Measurements from ENCODE around the gene UBAP1. TPM values are rescaled to one million over a fixed set of nuclear protein-coding genes. Genes with fewer than 3 reads are reported as not detected.
"Not testable (repeated sequence)": the region's sequence is repeated elsewhere in the genome, so short reads cannot be mapped to it uniquely, and the experiment has no call there.

Gene UBAP1
- total RNA-seq, 4 donors from 2014 or later = 13.5 to 37.8 (median 31.7) TPM

GRCh38 chr9:34262971-34263370, 84.1 kb downstream of the UBAP1 start:
- Histone ChIP-seq H3K9me3 (no peaks in the 10 kb centered on the region), H3K36me3 (no peaks in the 10 kb centered on the region), H3K4me1 (no peaks in the 10 kb centered on the region), H3K27ac (no peak overlapping the region), H3K27me3 (no peaks in the 10 kb centered on the region), H3K4me3 (no peak overlapping the region)
- no peak for TF ChIP-seq EP300 (IDR thresholded peaks at IDR 0.05; ENCODE audit: low read depth)
- TF ChIP-seq POLR2AphosphoS5 (IDR thresholded peaks at IDR 0.05) = no peak
- TF ChIP-seq CTCF (IDR thresholded peaks at IDR 0.05) = no peak
- TF ChIP-seq POLR2A (IDR thresholded peaks at IDR 0.05) = no peak
- DNase-seq = no peak
- in situ Hi-C loops (cut with MboI; ENCODE audit: low pct_ligation_motif_present in 1 of 4, low pct_unique_long_range_greater_than_20kb in 1 of 4, low sequenced_read_pairs in 3 of 4) (no loop called here), intact Hi-C loops (cut with DNase I; ENCODE audit: low total_unique reads) (no loop called here)
- WGBS, 2 donors (ENCODE audit: low coverage in 1 of 2) = 90 to 97% methylated on average over 3 of the region's 3 CpGs

GRCh38 chr9:34267660-34268059, 88.8 kb downstream of the UBAP1 start:
- Histone ChIP-seq H3K27ac (no peak overlapping the region), H3K27me3 (no peaks in the 10 kb centered on the region), H3K4me1 (peaks cover 0 to 3% (median 0%) of the 10 kb centered on the region in 4 donors), H3K9me3 (no peaks in the 10 kb centered on the region), H3K4me3 (no peak overlapping the region), H3K36me3 (no peaks in the 10 kb centered on the region)
- intact Hi-C loops (cut with DNase I; ENCODE audit: low total_unique reads) = no loop called here
- 54% methylated on average over 1 of the region's 1 CpG; no CpG with 5 or more reads in 1 of the 2 donors for WGBS, 2 donors (ENCODE audit: low coverage in 1 of 2)
- in situ Hi-C loops (cut with MboI; ENCODE audit: low pct_ligation_motif_present in 1 of 4, low pct_unique_long_range_greater_than_20kb in 1 of 4, low sequenced_read_pairs in 3 of 4) = no loop called here
- no peak for DNase-seq
- TF ChIP-seq POLR2AphosphoS5 (IDR thresholded peaks at IDR 0.05) (no peak), POLR2A (IDR thresholded peaks at IDR 0.05) (no peak), CTCF (IDR thresholded peaks at IDR 0.05) (no peak)

- Histone ChIP-seq H3K36me3 (no peaks in the 10 kb centered on the region), H3K27me3 (no peaks in the 10 kb centered on the region), H3K9me3 (no peaks in the 10 kb centered on the region), H3K27ac (no peak overlapping the region), H3K4me1 (peaks cover 0 to 5% (median 0%) of the 10 kb centered on the region in 4 donors), H3K4me3 (no peak overlapping the region)
- DNase-seq = no peak
- WGBS, 2 donors (ENCODE audit: low coverage in 1 of 2) = 59 to 79% methylated on average over 3 to 5 of the region's 5 CpGs
- intact Hi-C loops (cut with DNase I; ENCODE audit: low total_unique reads) = no loop called here
- no peak for TF ChIP-seq EP300 (IDR thresholded peaks at IDR 0.05; ENCODE audit: low read depth)
- no peak for TF ChIP-seq POLR2A (IDR thresholded peaks at IDR 0.05)
- no peak for TF ChIP-seq POLR2AphosphoS5 (IDR thresholded peaks at IDR 0.05)
- no peak for TF ChIP-seq CTCF (IDR thresholded peaks at IDR 0.05)
- in situ Hi-C loops (cut with MboI; ENCODE audit: low pct_ligation_motif_present in 1 of 4, low pct_unique_long_range_greater_than_20kb in 1 of 4, low sequenced_read_pairs in 3 of 4) = no loop called here
Measured at GRCh38 chr9:34271265-34272006, 92.6 kb downstream of the UBAP1 start.

GRCh38 chr9:34272101-34272541, 93.3 kb downstream of the UBAP1 start:
- Histone ChIP-seq H3K9me3 (no peaks in the 10 kb centered on the region), H3K27ac (no peak overlapping the region), H3K36me3 (no peaks in the 10 kb centered on the region), H3K4me3 (no peak overlapping the region), H3K4me1 (peaks cover 0 to 5% (median 0%) of the 10 kb centered on the region in 4 donors), H3K27me3 (no peaks in the 10 kb centered on the region)
- no peak for TF ChIP-seq POLR2A (IDR thresholded peaks at IDR 0.05)
- no peak for TF ChIP-seq POLR2AphosphoS5 (IDR thresholded peaks at IDR 0.05)
- no peak for TF ChIP-seq EP300 (IDR thresholded peaks at IDR 0.05; ENCODE audit: low read depth)
- TF ChIP-seq CTCF (IDR thresholded peaks at IDR 0.05) = no peak
- intact Hi-C loops (cut with DNase I; ENCODE audit: low total_unique reads) = no loop called here
- DNase-seq = no peak
- 66% methylated on average over 3 of the region's 3 CpGs; no CpG with 5 or more reads in 1 of the 2 donors for WGBS, 2 donors (ENCODE audit: low coverage in 1 of 2)
- in situ Hi-C loops (cut with MboI; ENCODE audit: low pct_ligation_motif_present in 1 of 4, low pct_unique_long_range_greater_than_20kb in 1 of 4, low sequenced_read_pairs in 3 of 4) = no loop called here

- in situ Hi-C loops (cut with MboI; ENCODE audit: low pct_ligation_motif_present in 1 of 4, low pct_unique_long_range_greater_than_20kb in 1 of 4, low sequenced_read_pairs in 3 of 4); H3K4me3 ChIP-seq; H3K36me3 ChIP-seq; H3K27ac ChIP-seq; DNase-seq; H3K27me3 ChIP-seq; H3K4me1 ChIP-seq; H3K9me3 ChIP-seq; intact Hi-C loops (cut with DNase I; ENCODE audit: low total_unique reads): not testable (repeated sequence)
- no CpG with 5 or more reads among the region's 2 CpGs for WGBS, 2 donors (ENCODE audit: low coverage in 1 of 2)
Measured at GRCh38 chr9:34273588-34273987, 94.7 kb downstream of the UBAP1 start.
